ENCODE data around the gene PRRC2B.

Gene PRRC2B

DNA sequence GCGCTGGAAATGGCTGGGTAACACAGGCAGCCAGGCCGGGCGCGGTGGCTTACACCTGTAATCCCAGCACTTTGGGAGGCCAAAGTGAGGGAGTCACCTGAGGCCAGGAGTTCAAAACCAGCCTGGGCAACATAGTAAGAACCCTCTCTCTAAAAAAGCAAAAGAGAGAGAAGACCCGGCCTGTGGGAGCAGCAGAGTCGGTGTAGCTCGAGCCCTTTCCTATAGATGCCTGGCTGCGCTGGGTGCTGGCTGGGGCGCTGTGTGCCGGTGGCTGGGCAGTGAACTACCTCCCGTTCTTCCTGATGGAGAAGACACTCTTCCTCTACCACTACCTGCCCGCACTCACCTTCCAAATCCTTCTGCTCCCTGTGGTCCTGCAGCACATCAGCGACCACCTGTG, 127.9 kb downstream of the PRRC2B start:
- H3K9me3 ChIP-seq (ENCODE audit: insufficient read depth, low read length) = no peaks in the 10 kb centered on the region
- TF ChIP-seq SUZ12 (IDR thresholded peaks at IDR 0.05; ENCODE audit: extremely low read depth, insufficient read depth, insufficient read length) (no peak), ZNF274 (IDR thresholded peaks at IDR 0.05; ENCODE audit: low read depth, low read length) (no peak), YY1 (IDR thresholded peaks at IDR 0.05; ENCODE audit: insufficient read depth, insufficient read length) (no peak)
- no peak overlapping the region for H3K4me3 ChIP-seq (ENCODE audit: insufficient read length, low read depth)
- peaks cover 5% of the 10 kb centered on the region for H3K4me1 ChIP-seq (ENCODE audit: insufficient read depth, insufficient read length)
- DNase-seq (ENCODE audit: low read depth, low spot score) = no peak
- H3K27me3 ChIP-seq (ENCODE audit: insufficient read depth, insufficient read length) = no peaks in the 10 kb centered on the region
- H3K36me3 ChIP-seq (ENCODE audit: insufficient read depth, insufficient read length, low read length) = peaks cover 99% of the 10 kb centered on the region
- no peak overlapping the region for H3K9ac ChIP-seq (ENCODE audit: insufficient read length, low read depth)

- no peak for DNase-seq (ENCODE audit: low read depth, low spot score)
- Histone ChIP-seq H3K9ac (ENCODE audit: insufficient read length, low read depth) (no peak overlapping the region), H3K27me3 (ENCODE audit: insufficient read depth, insufficient read length) (no peaks in the 10 kb centered on the region), H3K4me3 (ENCODE audit: insufficient read length, low read depth) (peak overlapping the region; percentile 12), H3K36me3 (ENCODE audit: insufficient read depth, insufficient read length, low read length) (peaks cover 99% of the 10 kb centered on the region), H3K9me3 (ENCODE audit: insufficient read depth, low read length) (no peaks in the 10 kb centered on the region), H3K4me1 (ENCODE audit: insufficient read depth, insufficient read length) (peaks cover 5% of the 10 kb centered on the region)
- TF ChIP-seq YY1 (IDR thresholded peaks at IDR 0.05; ENCODE audit: insufficient read depth, insufficient read length) (no peak), SUZ12 (IDR thresholded peaks at IDR 0.05; ENCODE audit: extremely low read depth, insufficient read depth, insufficient read length) (no peak)
These were observed 128.6 kb downstream of the PRRC2B start for GRCh38 chr9:131522257-131523085.

DNA sequence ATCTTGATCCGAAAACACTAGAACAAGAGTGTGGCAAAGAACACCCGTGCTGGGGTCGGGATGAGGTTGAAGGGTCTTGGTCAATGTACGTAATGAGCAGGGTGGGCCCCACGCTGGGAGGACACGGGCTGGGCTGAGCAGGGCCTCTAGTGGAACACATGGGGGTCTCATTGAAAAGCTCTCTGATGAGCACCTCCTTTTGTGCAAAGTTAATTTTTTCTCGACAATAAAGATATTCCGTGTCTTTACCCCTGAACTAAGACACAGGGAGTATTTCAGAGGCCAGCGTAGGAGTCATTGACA, 129.2 kb downstream of the PRRC2B start:
- no peak overlapping the region for H3K9ac ChIP-seq (ENCODE audit: insufficient read length, low read depth)
- no peak for TF ChIP-seq SUZ12 (IDR thresholded peaks at IDR 0.05; ENCODE audit: extremely low read depth, insufficient read depth, insufficient read length)
- TF ChIP-seq YY1 (IDR thresholded peaks at IDR 0.05; ENCODE audit: insufficient read depth, insufficient read length) = no peak
- no peak for TF ChIP-seq ZNF274 (IDR thresholded peaks at IDR 0.05; ENCODE audit: low read depth, low read length)
- H3K4me1 ChIP-seq (ENCODE audit: insufficient read depth, insufficient read length) = peaks cover 5% of the 10 kb centered on the region
- H3K4me3 ChIP-seq (ENCODE audit: insufficient read length, low read depth) = peak overlapping the region; percentile 12
- H3K27me3 ChIP-seq (ENCODE audit: insufficient read depth, insufficient read length) = no peaks in the 10 kb centered on the region
- H3K36me3 ChIP-seq (ENCODE audit: insufficient read depth, insufficient read length, low read length) = peaks cover 99% of the 10 kb centered on the region
- no peaks in the 10 kb centered on the region for H3K9me3 ChIP-seq (ENCODE audit: insufficient read depth, low read length)
- DNase-seq (ENCODE audit: low read depth, low spot score) = no peak

GRCh38 chr9:131523451-131524435, 129.9 kb downstream of the PRRC2B start:
- H3K9me3 ChIP-seq (ENCODE audit: insufficient read depth, low read length) = no peaks in the 10 kb centered on the region
- H3K9ac ChIP-seq (ENCODE audit: insufficient read length, low read depth) = no peak overlapping the region
- H3K4me3 ChIP-seq (ENCODE audit: insufficient read length, low read depth) = no peak overlapping the region
- TF ChIP-seq SUZ12 (IDR thresholded peaks at IDR 0.05; ENCODE audit: extremely low read depth, insufficient read depth, insufficient read length) (no peak), ZNF274 (IDR thresholded peaks at IDR 0.05; ENCODE audit: low read depth, low read length) (no peak), YY1 (IDR thresholded peaks at IDR 0.05; ENCODE audit: insufficient read depth, insufficient read length) (no peak)
- no peaks in the 10 kb centered on the region for H3K27me3 ChIP-seq (ENCODE audit: insufficient read depth, insufficient read length)
- peaks cover 99% of the 10 kb centered on the region for H3K36me3 ChIP-seq (ENCODE audit: insufficient read depth, insufficient read length, low read length)
- peaks cover 5% of the 10 kb centered on the region for H3K4me1 ChIP-seq (ENCODE audit: insufficient read depth, insufficient read length)
- DNase-seq (ENCODE audit: low read depth, low spot score) = no peak

- H3K36me3 ChIP-seq (ENCODE audit: insufficient read depth, insufficient read length, low read length) = peaks cover 99% of the 10 kb centered on the region
- no peak for DNase-seq (ENCODE audit: low read depth, low spot score)
These were observed 130.9 kb downstream of the PRRC2B start for GRCh38 chr9:131524665-131525315.

DNA sequence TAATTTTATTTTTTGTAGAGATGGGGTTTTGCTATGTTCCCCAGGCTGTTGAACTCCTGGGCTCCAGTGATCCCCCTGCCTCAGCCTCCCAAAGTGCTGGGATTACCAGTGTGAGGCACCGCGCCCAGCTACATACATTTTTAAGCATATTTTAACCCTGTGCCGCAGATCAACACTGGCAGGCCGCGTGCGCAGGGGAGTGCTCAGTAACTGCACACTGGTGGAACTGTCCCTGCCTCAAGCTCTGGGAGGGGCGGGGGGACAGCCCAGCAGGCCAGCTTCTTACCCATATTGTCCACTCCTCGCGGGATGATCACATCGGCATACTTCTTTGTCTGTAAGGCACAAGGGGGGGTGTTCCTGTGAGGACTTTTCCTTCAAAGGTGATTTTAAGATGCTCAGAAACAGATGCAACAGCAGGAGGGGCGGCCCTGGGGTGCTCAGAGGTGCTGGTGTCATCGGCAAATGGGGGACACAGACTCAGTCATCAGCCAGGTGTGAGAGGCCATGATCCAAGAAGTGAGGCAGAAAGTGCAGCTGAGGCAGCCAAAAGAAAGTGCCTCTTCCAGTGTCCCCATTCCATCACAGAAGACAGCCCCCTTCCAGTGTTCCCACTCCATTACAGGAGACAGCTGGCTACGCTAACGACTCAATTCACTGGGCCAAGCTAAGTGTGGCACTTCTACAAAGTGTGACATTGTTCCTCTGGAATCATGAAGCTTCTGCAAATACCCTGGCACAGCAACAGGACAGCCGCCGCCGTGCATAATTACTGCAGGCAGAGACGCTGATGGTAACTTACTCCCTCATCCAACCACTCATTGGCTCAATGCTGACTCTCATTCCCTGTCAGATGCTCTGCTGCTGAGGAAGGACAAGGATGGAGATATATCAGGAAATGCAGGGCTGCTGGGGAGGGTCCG, 132.0 kb downstream of the PRRC2B start:
- no peak overlapping the region for H3K4me3 ChIP-seq (ENCODE audit: insufficient read length, low read depth)
- no peaks in the 10 kb centered on the region for H3K27me3 ChIP-seq (ENCODE audit: insufficient read depth, insufficient read length)
- TF ChIP-seq SUZ12 (IDR thresholded peaks at IDR 0.05; ENCODE audit: extremely low read depth, insufficient read depth, insufficient read length) (no peak), ZNF274 (IDR thresholded peaks at IDR 0.05; ENCODE audit: low read depth, low read length) (no peak), YY1 (IDR thresholded peaks at IDR 0.05; ENCODE audit: insufficient read depth, insufficient read length) (no peak)
- H3K36me3 ChIP-seq (ENCODE audit: insufficient read depth, insufficient read length, low read length) = peaks cover 96% of the 10 kb centered on the region
- H3K9ac ChIP-seq (ENCODE audit: insufficient read length, low read depth) = no peak overlapping the region
- no peaks in the 10 kb centered on the region for H3K9me3 ChIP-seq (ENCODE audit: insufficient read depth, low read length)
- DNase-seq (ENCODE audit: low read depth, low spot score) = no peak
- peaks cover 19% of the 10 kb centered on the region for H3K4me1 ChIP-seq (ENCODE audit: insufficient read depth, insufficient read length)

More at GRCh38 chr9:131524665-131525315, 130.9 kb downstream of the PRRC2B start:
- TF ChIP-seq ZNF274 (IDR thresholded peaks at IDR 0.05; ENCODE audit: low read depth, low read length) (no peak), YY1 (IDR thresholded peaks at IDR 0.05; ENCODE audit: insufficient read depth, insufficient read length) (no peak), SUZ12 (IDR thresholded peaks at IDR 0.05; ENCODE audit: extremely low read depth, insufficient read depth, insufficient read length) (no peak)
- H3K4me1 ChIP-seq (ENCODE audit: insufficient read depth, insufficient read length) = peaks cover 11% of the 10 kb centered on the region
- no peaks in the 10 kb centered on the region for H3K27me3 ChIP-seq (ENCODE audit: insufficient read depth, insufficient read length)
- H3K9ac ChIP-seq (ENCODE audit: insufficient read length, low read depth) = no peak overlapping the region
- no peak overlapping the region for H3K4me3 ChIP-seq (ENCODE audit: insufficient read length, low read depth)
- no peaks in the 10 kb centered on the region for H3K9me3 ChIP-seq (ENCODE audit: insufficient read depth, low read length)
